Calu3 (cell line): ENCODE data around the gene UROC1. TPM values are rescaled to one million over a fixed set of nuclear protein-coding genes. Genes with fewer than 3 reads are reported as not detected.

Experiments used
- BruUV-seq: library from RNA; stranded (reverse); fragments of 400-500 nt; replicated peaks from 2 replicates; lab custom pipeline; 2021; lab: Mats Ljungman, UMichigan
- CTCF ChIA-PET: fragments of 300-600 bp; sonication (Branson Sonifier 250); formaldehyde crosslinking; loops from one replicate; lab custom pipeline; 2022; ENCODE audit warnings: antibody characterized with exemption; lab: Charles Lee
- DNase-seq: peaks from one replicate; pipeline ENCODE4 v3.0.0; 2022
- H3K27ac Mint-ChIP-seq: one replicate; pipeline ENCODE4 v1.8.0; 2022; ENCODE audit warnings: mixed read lengths; ENCODE audit not compliant: unreplicated experiment
- H3K27me3 Mint-ChIP-seq: one replicate; pipeline ENCODE4 v1.8.0; 2022; ENCODE audit warnings: mixed read lengths; ENCODE audit not compliant: unreplicated experiment
- H3K36me3 Mint-ChIP-seq: one replicate; pipeline ENCODE4 v1.8.0; 2022; ENCODE audit warnings: mild to moderate bottlenecking, moderate library complexity, mixed read lengths; ENCODE audit not compliant: insufficient read depth, unreplicated experiment
- H3K4me1 Mint-ChIP-seq: one replicate; pipeline ENCODE4 v1.8.0; 2022; ENCODE audit warnings: mild to moderate bottlenecking, low read depth, mixed read lengths; ENCODE audit not compliant: unreplicated experiment
- H3K4me3 Mint-ChIP-seq: one replicate; pipeline ENCODE4 v1.8.0; 2022; ENCODE audit warnings: mild to moderate bottlenecking, low read depth, moderate library complexity, mixed read lengths; ENCODE audit not compliant: unreplicated experiment
- H3K9me3 Mint-ChIP-seq: one replicate; pipeline ENCODE4 v1.8.0; 2022; ENCODE audit warnings: low read depth, mixed read lengths; ENCODE audit not compliant: unreplicated experiment
- CTCF ChIP-seq: fragments of 200-600 bp; IDR thresholded peaks from one replicate; pipeline ENCODE4 v1.8.0; 2022; ENCODE audit warnings: antibody characterized with exemption; ENCODE audit not compliant: unreplicated experiment
- intact Hi-C: fragments of 100-400 bp; cut with micrococcal nuclease; formaldehyde crosslinking; loops from one replicate; pipeline ENCODE4 v1.10.0; 2022; ENCODE audit not compliant: unreplicated experiment
- total RNA-seq: library from RNA; stranded (reverse); gene quantifications from 2 replicates; pipeline ENCODE4 v1.2.3, GENCODE V29; 2022

UROC1 gene
- total RNA-seq, 1 experiment from 2014 or later = not detected

GRCh38 chr3:126482503-126483255 is 34.9 kb downstream of the UROC1 start:
- CTCF ChIA-PET = no interaction called here
- H3K36me3 Mint-ChIP-seq = no peaks in the 10 kb centered on the region
- no peaks in the 10 kb centered on the region for H3K9me3 Mint-ChIP-seq
- no peak overlapping the region for H3K4me3 Mint-ChIP-seq
- H3K27me3 Mint-ChIP-seq = peaks cover 37% of the 10 kb centered on the region
- no TSS peak for BruUV-seq
- no peak for TF ChIP-seq CTCF
- no peaks in the 10 kb centered on the region for H3K4me1 Mint-ChIP-seq
- no peak for DNase-seq
- no peak overlapping the region for H3K27ac Mint-ChIP-seq
- intact Hi-C loops = no loop called here

GRCh38 chr3:126481808-126482502 is 35.6 kb downstream of the UROC1 start:
- peaks cover 37% of the 10 kb centered on the region for H3K27me3 Mint-ChIP-seq

DNA sequence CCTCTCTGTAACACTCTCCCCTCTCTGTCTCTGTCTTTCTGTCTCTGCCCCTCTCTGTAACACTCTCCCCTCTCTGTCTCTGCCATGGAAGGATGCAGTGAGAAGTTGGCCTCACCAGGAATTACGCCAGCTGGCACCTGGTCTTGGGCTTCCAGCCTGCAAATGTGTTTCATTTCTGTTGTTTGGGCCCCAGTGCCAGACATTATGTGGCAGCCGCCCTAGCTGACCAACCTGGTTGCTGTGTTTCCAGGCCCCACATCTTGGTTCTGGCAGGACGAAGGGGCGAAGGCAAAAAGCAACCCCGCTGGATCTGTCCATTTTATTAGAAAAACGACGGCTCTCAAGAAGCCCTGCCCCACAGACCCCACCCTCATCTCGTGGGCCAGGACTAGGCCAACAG is 36.7 kb downstream of the UROC1 start:
- DNase-seq = no peak
- H3K27ac Mint-ChIP-seq = no peak overlapping the region
- CTCF ChIA-PET = no interaction called here
- H3K4me1 Mint-ChIP-seq = peaks cover 13% of the 10 kb centered on the region
- no peak for TF ChIP-seq CTCF
- BruUV-seq = no TSS peak
- H3K4me3 Mint-ChIP-seq = no peak overlapping the region
- intact Hi-C loops = no loop called here
- H3K9me3 Mint-ChIP-seq = no peaks in the 10 kb centered on the region
- H3K36me3 Mint-ChIP-seq = peaks cover 15% of the 10 kb centered on the region
- peaks cover 37% of the 10 kb centered on the region for H3K27me3 Mint-ChIP-seq

More at GRCh38 chr3:126481808-126482502, 35.6 kb downstream of the UROC1 start:
- no peak for TF ChIP-seq CTCF
- no peak overlapping the region for H3K27ac Mint-ChIP-seq
- CTCF ChIA-PET = no interaction called here
- no peaks in the 10 kb centered on the region for H3K9me3 Mint-ChIP-seq
- intact Hi-C loops = no loop called here
- peaks cover 5% of the 10 kb centered on the region for H3K4me1 Mint-ChIP-seq
- DNase-seq = no peak
- peaks cover 4% of the 10 kb centered on the region for H3K36me3 Mint-ChIP-seq
- no TSS peak for BruUV-seq
- H3K4me3 Mint-ChIP-seq = no peak overlapping the region

- no peak for DNase-seq
- H3K36me3 Mint-ChIP-seq = peaks cover 21% of the 10 kb centered on the region
- H3K4me1 Mint-ChIP-seq = peaks cover 13% of the 10 kb centered on the region
- no peak overlapping the region for H3K4me3 Mint-ChIP-seq
- CTCF ChIA-PET = no interaction called here
- H3K9me3 Mint-ChIP-seq = no peaks in the 10 kb centered on the region
- TF ChIP-seq CTCF = no peak
- intact Hi-C loops = no loop called here
- H3K27ac Mint-ChIP-seq = no peak overlapping the region
- H3K27me3 Mint-ChIP-seq = peaks cover 37% of the 10 kb centered on the region
- no TSS peak for BruUV-seq
These were observed 37.4 kb downstream of the UROC1 start for GRCh38 chr3:126480206-126480605.
